Mesenchymal stem cell (in vitro differentiated cells and primary cell): ENCODE measurements around the gene TUBGCP3.
A peak's percentile ranks its signal among the peaks of the same experiment; 100 is the strongest.

ENCODE experiments used
- DNase-seq: peaks from one replicate; pipeline ENCODE4 v3.0.0-alpha.2; 2013
- H2AFZ ChIP-seq: one replicate; pipeline ENCODE4 v1.6.1; 2013; ENCODE audit warnings: low read depth, mild to moderate bottlenecking, control low read depth, inconsistent platforms, low read length, moderate library complexity
- H2AK5ac ChIP-seq: 2 replicates; pipeline ENCODE4 v1.6.1; 2013; ENCODE audit warnings: low read length, moderate library complexity, mild to moderate bottlenecking, inconsistent platforms; ENCODE audit not compliant: severe bottlenecking
- H2BK120ac ChIP-seq: one replicate; pipeline ENCODE4 v1.6.1; 2013; ENCODE audit warnings: low read depth, mild to moderate bottlenecking, inconsistent platforms, low read length, moderate library complexity
- H2BK12ac ChIP-seq, 2 experiments: one replicate each; pipeline ENCODE4 v1.6.1; 2013; ENCODE audit warnings: inconsistent platforms in 2 of 2, low read length in 2 of 2, mild to moderate bottlenecking in 2 of 2, moderate library complexity in 2 of 2, control low read depth in 1 of 2
- H2BK15ac ChIP-seq: one replicate; pipeline ENCODE4 v1.6.1; 2013; ENCODE audit warnings: mild to moderate bottlenecking, low read depth, inconsistent platforms; ENCODE audit not compliant: poor library complexity, severe bottlenecking
- H2BK5ac ChIP-seq: 2 replicates; pipeline ENCODE4 v1.6.1; 2013; ENCODE audit warnings: low read depth, mild to moderate bottlenecking, low read length, control low read depth, inconsistent platforms; ENCODE audit not compliant: poor library complexity, severe bottlenecking
- H3K14ac ChIP-seq, 2 experiments: one replicate each; pipeline ENCODE4 v1.6.1; 2013; ENCODE audit warnings: inconsistent platforms in 2 of 2, low read length in 2 of 2, control low read depth in 1 of 2, mild to moderate bottlenecking in 1 of 2, moderate library complexity in 1 of 2
- H3K18ac ChIP-seq, 2 experiments: one replicate each; pipeline ENCODE4 v1.6.1; 2013; ENCODE audit warnings: inconsistent platforms in 2 of 2, low read length in 2 of 2, control low read depth in 1 of 2, low read depth in 1 of 2, mild to moderate bottlenecking in 1 of 2
- H3K23ac ChIP-seq, 2 experiments: one replicate each; pipeline ENCODE4 v1.6.1; 2013; ENCODE audit warnings: inconsistent platforms in 2 of 2, low read length in 2 of 2, mild to moderate bottlenecking in 2 of 2, moderate library complexity in 2 of 2, control low read depth in 1 of 2
- H3K27ac ChIP-seq: 2 replicates; pipeline ENCODE4 v1.5.1; 2013; ENCODE audit warnings: mild to moderate bottlenecking, moderate library complexity, low read length, control low read depth, inconsistent platforms; ENCODE audit not compliant: poor library complexity, severe bottlenecking
- H3K27me3 ChIP-seq, 2 experiments: 2 replicates each; pipeline versions ENCODE4 v1.6.1 to v1.7.0; 2013; ENCODE audit warnings: low read length in 2 of 2, mild to moderate bottlenecking in 2 of 2, moderate library complexity in 2 of 2, control low read depth in 1 of 2, inconsistent platforms in 1 of 2; ENCODE audit not compliant: control insufficient read depth in 1 of 2, insufficient read depth in 1 of 2
- H3K36me3 ChIP-seq, 2 experiments: 2 replicates each; pipeline versions ENCODE4 v1.6.1 to v1.7.0; 2013; ENCODE audit warnings: low read length in 2 of 2, control low read depth in 1 of 2, inconsistent platforms in 1 of 2, low read depth in 1 of 2, mild to moderate bottlenecking in 1 of 2; ENCODE audit not compliant: insufficient read depth in 2 of 2, control insufficient read depth in 1 of 2
- H3K4ac ChIP-seq, 2 experiments: one replicate each; pipeline ENCODE4 v1.6.1; 2013; ENCODE audit warnings: inconsistent platforms in 2 of 2, low read length in 2 of 2, mild to moderate bottlenecking in 2 of 2, moderate library complexity in 2 of 2, control low read depth in 1 of 2, low read depth in 1 of 2
- H3K4me1 ChIP-seq: 2 replicates; pipeline ENCODE4 v1.6.1; 2013; ENCODE audit warnings: low read depth, low read length, control low read depth; ENCODE audit not compliant: control insufficient read depth, insufficient read depth
- H3K4me2 ChIP-seq: 2 replicates; pipeline ENCODE4 v1.6.1; 2013; ENCODE audit warnings: low read length, mild to moderate bottlenecking, inconsistent platforms; ENCODE audit not compliant: poor library complexity, severe bottlenecking
- H3K4me3 ChIP-seq, 2 experiments: 2 replicates each; pipeline versions ENCODE4 v1.5.1 to v1.7.0; 2013; ENCODE audit warnings: low read length in 2 of 2, mild to moderate bottlenecking in 2 of 2, control low read depth in 1 of 2, low read depth in 1 of 2; ENCODE audit not compliant: insufficient read depth in 1 of 2
- H3K79me1 ChIP-seq: replicated peaks from 2 replicates; pipeline ENCODE4 v1.6.1; 2013; ENCODE audit warnings: mild to moderate bottlenecking, control low read depth, low read length, inconsistent platforms; ENCODE audit not compliant: poor library complexity, severe bottlenecking
- H3K9ac ChIP-seq: 2 replicates; pipeline ENCODE4 v1.7.0; 2013; ENCODE audit warnings: mild to moderate bottlenecking, low read length, moderate library complexity
- H3K9me3 ChIP-seq: 2 replicates; pipeline ENCODE4 v1.7.0; 2013; ENCODE audit warnings: mild to moderate bottlenecking, low read length; ENCODE audit not compliant: control insufficient read depth
- H4K8ac ChIP-seq: one replicate; pipeline ENCODE4 v1.6.1; 2013; ENCODE audit warnings: inconsistent platforms, mild to moderate bottlenecking, low read length, moderate library complexity
- H4K91ac ChIP-seq: one replicate; pipeline ENCODE4 v1.6.1; 2013; ENCODE audit warnings: mild to moderate bottlenecking, low read length, inconsistent platforms
- WGBS: methylation state at CpG from one replicate; pipeline ENCODE4 v1.1.7; 2013; ENCODE audit warnings: mixed read lengths; 5-methylcytosine and 5-hydroxymethylcytosine counted together

The TUBGCP3 gene

DNA sequence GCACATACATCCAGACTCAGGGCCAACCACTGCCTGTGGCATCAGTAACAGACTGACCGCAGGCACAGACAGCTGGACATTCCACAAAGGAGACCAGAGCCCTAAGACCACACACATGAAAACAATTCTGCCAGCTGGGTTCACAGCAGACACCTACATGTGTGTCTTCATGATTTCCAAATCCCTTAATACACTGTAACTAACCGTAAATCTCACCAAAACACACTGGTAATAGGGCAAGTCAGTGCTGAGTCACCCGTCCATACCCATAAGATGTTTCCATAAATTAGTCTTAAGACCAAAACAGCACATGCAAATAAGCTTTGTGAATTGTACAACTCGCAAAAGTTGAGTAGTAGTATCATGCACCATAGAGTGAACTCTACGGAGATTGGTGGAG lies 65.4 kb downstream of the TUBGCP3 start:
- Histone ChIP-seq H3K14ac (no peak overlapping the region), H3K27ac (no peak overlapping the region), H3K27me3 (no peaks in the 10 kb centered on the region), H3K18ac (no peak overlapping the region), H4K8ac (no peak overlapping the region), H3K9me3 (no peaks in the 10 kb centered on the region), H3K4ac (no peak overlapping the region), H3K23ac (no peak overlapping the region), H2BK12ac (no peak overlapping the region), H3K36me3 (peaks cover 25 to 67% of the 10 kb centered on the region in 2 experiments), H2AFZ (no peak overlapping the region), H3K9ac (no peak overlapping the region), H3K79me1 (peaks cover 23% of the 10 kb centered on the region), H3K4me3 (no peak overlapping the region), H4K91ac (no peak overlapping the region), H3K4me1 (peaks cover 2% of the 10 kb centered on the region), H2AK5ac (no peak overlapping the region), H3K4me2 (no peak overlapping the region), H2BK120ac (no peak overlapping the region), H2BK5ac (no peak overlapping the region), H2BK15ac (no peak overlapping the region)
- DNase-seq: peak; percentile 41
- WGBS: 86% methylated on average over 5 of the region's 5 CpGs

DNA sequence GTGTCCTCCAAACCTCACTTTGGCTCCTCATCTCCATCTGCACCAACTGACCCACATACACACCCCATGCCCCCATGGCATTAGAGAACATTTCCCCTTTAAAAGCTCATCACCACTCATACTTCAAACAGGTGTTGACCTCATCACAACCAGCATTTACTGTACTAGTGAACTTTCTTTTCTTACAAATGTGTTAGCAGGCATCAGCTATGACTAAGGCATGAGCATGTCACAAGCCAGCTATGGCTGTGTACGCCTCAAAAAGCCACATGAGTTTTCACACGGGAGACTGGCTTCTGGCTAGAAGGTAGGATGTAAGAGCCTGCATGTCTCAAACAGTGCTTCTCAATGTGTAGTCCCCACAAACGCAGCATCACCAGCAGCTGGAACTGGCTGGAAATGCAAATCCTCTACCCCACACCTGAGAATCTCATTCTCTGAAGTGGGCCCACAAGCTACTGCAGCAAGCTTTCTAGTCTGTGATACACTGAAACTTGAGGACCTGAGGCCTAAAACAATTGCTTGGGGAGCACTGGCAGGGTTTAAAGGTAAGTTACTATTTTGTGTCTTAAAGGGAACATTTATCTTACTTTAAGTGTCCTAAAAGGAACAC lies 66.8 kb downstream of the TUBGCP3 start:
- DNase-seq: no peak
- Histone ChIP-seq H4K91ac (no peak overlapping the region), H2AK5ac (no peak overlapping the region), H2BK12ac (no peak overlapping the region), H4K8ac (no peak overlapping the region), H3K18ac (no peak overlapping the region), H3K36me3 (peaks cover 23 to 70% of the 10 kb centered on the region in 2 experiments), H3K4ac (no peak overlapping the region), H3K14ac (no peak overlapping the region), H3K9ac (no peak overlapping the region), H3K4me3 (no peak overlapping the region), H3K23ac (no peak overlapping the region), H3K27ac (no peak overlapping the region), H3K79me1 (peaks cover 19% of the 10 kb centered on the region), H3K9me3 (no peaks in the 10 kb centered on the region), H2BK15ac (no peak overlapping the region), H2AFZ (no peak overlapping the region), H3K4me2 (no peak overlapping the region), H2BK120ac (no peak overlapping the region), H2BK5ac (no peak overlapping the region), H3K4me1 (peaks cover 2% of the 10 kb centered on the region), H3K27me3 (no peaks in the 10 kb centered on the region)
- WGBS: 93% methylated on average over 3 of the region's 3 CpGs

DNA sequence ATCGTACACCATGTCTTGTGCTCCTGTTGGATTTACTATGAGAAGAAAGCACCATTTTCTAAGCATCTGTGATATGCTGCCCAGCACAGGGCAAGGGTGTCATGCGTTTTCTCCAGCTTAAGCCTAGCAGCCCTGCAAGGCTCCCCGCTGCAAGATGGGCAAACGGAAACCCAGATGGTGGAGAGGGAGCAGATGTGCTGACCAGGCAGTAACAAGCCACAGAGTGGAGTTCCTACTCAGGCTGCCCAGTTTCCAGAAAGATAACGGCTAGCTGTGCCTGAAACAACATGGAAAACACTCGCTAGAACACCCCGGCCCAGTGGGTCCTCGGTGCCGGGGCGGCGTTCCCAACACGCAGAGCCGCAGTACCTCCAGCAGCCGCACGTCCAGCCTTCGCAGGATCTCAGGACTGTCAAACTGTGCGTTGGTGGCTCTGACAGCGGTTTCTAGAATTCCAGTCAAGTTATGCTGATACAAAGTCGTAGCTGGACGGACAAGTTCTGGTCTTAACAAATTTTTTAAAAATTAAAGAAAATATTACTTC lies 68.4 kb downstream of the TUBGCP3 start:
- Histone ChIP-seq H3K9ac (no peak overlapping the region), H3K27me3 (no peaks in the 10 kb centered on the region), H3K4me3 (no peak overlapping the region), H3K18ac (no peak overlapping the region), H3K79me1 (peaks cover 21% of the 10 kb centered on the region), H2AK5ac (no peak overlapping the region), H3K4me2 (no peak overlapping the region), H2BK12ac (no peak overlapping the region), H3K9me3 (no peaks in the 10 kb centered on the region), H3K27ac (no peak overlapping the region), H3K4ac (no peak overlapping the region), H4K91ac (no peak overlapping the region), H2BK15ac (no peak overlapping the region), H3K14ac (no peak overlapping the region), H3K4me1 (peaks cover 2% of the 10 kb centered on the region), H2BK120ac (no peak overlapping the region), H4K8ac (no peak overlapping the region), H2AFZ (no peak overlapping the region), H3K23ac (no peak overlapping the region), H2BK5ac (no peak overlapping the region), H3K36me3 (peaks cover 28 to 74% of the 10 kb centered on the region in 2 experiments)
- WGBS: 94% methylated on average over 16 of the region's 20 CpGs
- DNase-seq: no peak

DNA sequence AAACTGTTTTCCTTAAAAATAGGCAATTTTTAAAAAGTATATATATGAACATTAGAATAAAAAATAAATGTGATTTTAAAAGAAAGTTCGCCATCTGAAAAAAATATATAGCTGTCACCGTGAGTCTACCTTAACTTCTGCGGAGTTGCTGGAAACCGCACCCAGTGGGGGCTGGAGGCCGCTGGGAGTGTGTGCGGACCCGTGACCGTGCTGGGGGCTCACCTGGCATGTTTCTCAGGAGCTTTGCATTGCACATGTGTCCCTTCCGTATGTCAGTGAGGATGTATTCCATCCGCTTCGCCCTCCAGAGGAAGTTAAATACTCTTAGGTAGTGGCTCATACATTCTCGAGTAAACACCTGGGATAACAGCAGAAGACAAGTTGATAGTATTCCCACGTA lies 71.7 kb downstream of the TUBGCP3 start:
- Histone ChIP-seq H3K9me3 (no peaks in the 10 kb centered on the region), H2BK5ac (no peak overlapping the region), H3K27ac (no peak overlapping the region), H3K4me3 (no peak overlapping the region), H3K4me2 (no peak overlapping the region), H4K91ac (no peak overlapping the region), H2BK15ac (no peak overlapping the region), H2AK5ac (no peak overlapping the region), H2BK12ac (no peak overlapping the region), H2BK120ac (no peak overlapping the region), H3K4ac (no peak overlapping the region), H3K4me1 (peaks cover 2% of the 10 kb centered on the region), H3K18ac (no peak overlapping the region), H3K9ac (no peak overlapping the region), H3K36me3 (peaks cover 19 to 66% of the 10 kb centered on the region in 2 experiments), H4K8ac (no peak overlapping the region), H3K14ac (no peak overlapping the region), H2AFZ (no peak overlapping the region), H3K79me1 (peaks cover 7% of the 10 kb centered on the region), H3K23ac (no peak overlapping the region), H3K27me3 (no peaks in the 10 kb centered on the region)
- WGBS: 97% methylated on average over 13 of the region's 13 CpGs
- no peak for DNase-seq
